HEK293 (cell line): ENCODE measurements around the gene RASA1.

ENCODE experiments used
- GLIS2 ChIP-seq: fragments of 450-650 bp; formaldehyde crosslinking; IDR thresholded peaks from 2 replicates; pipeline ENCODE4 v1.5.1; 2016; ENCODE audit warnings: missing biosample characterization, missing genetic modification characterization
- HOXA7 ChIP-seq: sonication (generic); formaldehyde crosslinking; IDR thresholded peaks from 2 replicates; pipeline ENCODE4 v1.8.1; 2022; ENCODE audit warnings: missing genetic modification reagents, borderline replicate concordance
- IKZF3 ChIP-seq: fragments of 450-650 bp; IDR thresholded peaks from 2 replicates; pipeline ENCODE4 v1.5.0; 2018; ENCODE audit warnings: missing biosample characterization, mild to moderate bottlenecking, missing genetic modification characterization, moderate library complexity
- KLF8 ChIP-seq: fragments of 450-650 bp; formaldehyde crosslinking; IDR thresholded peaks from 2 replicates; pipeline ENCODE4 v1.5.1; 2016; ENCODE audit warnings: missing biosample characterization, missing genetic modification characterization
- MEIS1 ChIP-seq: sonication (generic); formaldehyde crosslinking; IDR thresholded peaks from 2 replicates; pipeline ENCODE4 v1.8.1; 2022; ENCODE audit warnings: missing genetic modification reagents, mild to moderate bottlenecking, borderline replicate concordance
- OSR2 ChIP-seq: fragments of 450-650 bp; formaldehyde crosslinking; IDR thresholded peaks from 2 replicates; pipeline ENCODE4 v1.5.1; 2016; ENCODE audit warnings: missing biosample characterization, missing genetic modification characterization
- RBAK ChIP-seq: fragments of 450-650 bp; formaldehyde crosslinking; IDR thresholded peaks from 2 replicates; pipeline ENCODE4 v1.5.1; 2016; ENCODE audit warnings: missing biosample characterization, missing genetic modification characterization
- SP7 ChIP-seq: fragments of 450-650 bp; formaldehyde crosslinking; IDR thresholded peaks from 2 replicates; pipeline ENCODE4 v1.5.1; 2016; ENCODE audit warnings: missing biosample characterization, missing genetic modification characterization
- ZBTB17 ChIP-seq: fragments of 450-650 bp; formaldehyde crosslinking; IDR thresholded peaks from 2 replicates; pipeline ENCODE4 v1.5.1; 2016; ENCODE audit warnings: missing biosample characterization, missing genetic modification characterization
- ZBTB21 ChIP-seq: fragments of 450-650 bp; formaldehyde crosslinking; IDR thresholded peaks from 2 replicates; pipeline ENCODE4 v1.5.1; 2017; ENCODE audit warnings: missing biosample characterization, missing genetic modification characterization
- ZBTB8A ChIP-seq: fragments of 450-650 bp; formaldehyde crosslinking; IDR thresholded peaks from 2 replicates; pipeline ENCODE4 v1.5.1; 2016; ENCODE audit warnings: missing biosample characterization, missing genetic modification characterization
- ZFP37 ChIP-seq: fragments of 450-650 bp; formaldehyde crosslinking; IDR thresholded peaks from 2 replicates; pipeline ENCODE4 v1.5.1; 2016; ENCODE audit warnings: missing biosample characterization, missing genetic modification characterization
- ZFP41 ChIP-seq: fragments of 450-650 bp; formaldehyde crosslinking; IDR thresholded peaks from 2 replicates; pipeline ENCODE4 v1.5.1; 2016; ENCODE audit warnings: missing biosample characterization, missing genetic modification characterization, borderline replicate concordance
- ZNF146 ChIP-seq: fragments of 450-650 bp; formaldehyde crosslinking; IDR thresholded peaks from 2 replicates; pipeline ENCODE4 v1.5.1; 2016; ENCODE audit warnings: missing biosample characterization, missing genetic modification characterization
- ZNF155 ChIP-seq: fragments of 450-650 bp; formaldehyde crosslinking; IDR thresholded peaks from 2 replicates; pipeline ENCODE4 v1.5.1; 2016; ENCODE audit warnings: missing biosample characterization, missing genetic modification characterization
- ZNF16 ChIP-seq: fragments of 450-650 bp; formaldehyde crosslinking; IDR thresholded peaks from 2 replicates; pipeline ENCODE4 v1.5.1; 2016; ENCODE audit warnings: low read depth, missing biosample characterization, missing genetic modification characterization
- ZNF266 ChIP-seq: fragments of 450-650 bp; formaldehyde crosslinking; IDR thresholded peaks from 2 replicates; pipeline ENCODE4 v1.5.1; 2016; ENCODE audit warnings: missing biosample characterization, missing genetic modification characterization, low read depth
- ZNF292 ChIP-seq: fragments of 450-650 bp; formaldehyde crosslinking; IDR thresholded peaks from 2 replicates; pipeline ENCODE4 v1.5.1; 2016; ENCODE audit warnings: low read depth, missing biosample characterization, missing genetic modification characterization, borderline replicate concordance
- ZNF324 ChIP-seq: fragments of 450-650 bp; formaldehyde crosslinking; IDR thresholded peaks from 2 replicates; pipeline ENCODE4 v1.5.1; 2016; ENCODE audit warnings: missing biosample characterization, missing genetic modification characterization
- ZNF335 ChIP-seq: fragments of 450-650 bp; formaldehyde crosslinking; conservative IDR thresholded peaks from 2 replicates; pipeline ENCODE4 v1.5.1; 2016; ENCODE audit warnings: missing biosample characterization, missing genetic modification characterization
- ZNF354C ChIP-seq: fragments of 450-650 bp; formaldehyde crosslinking; IDR thresholded peaks from 2 replicates; pipeline ENCODE4 v1.5.1; 2016; ENCODE audit warnings: missing biosample characterization, missing genetic modification characterization, low read depth, borderline replicate concordance
- ZNF37A ChIP-seq: fragments of 450-650 bp; IDR thresholded peaks from 2 replicates; pipeline ENCODE4 v1.5.1; 2018; ENCODE audit warnings: missing biosample characterization, missing genetic modification characterization
- ZNF660 ChIP-seq: fragments of 450-650 bp; IDR thresholded peaks from 2 replicates; pipeline ENCODE4 v1.5.1; 2018; ENCODE audit warnings: missing biosample characterization, mild to moderate bottlenecking, missing genetic modification characterization
- ZNF768 ChIP-seq: fragments of 450-650 bp; formaldehyde crosslinking; IDR thresholded peaks from 2 replicates; pipeline ENCODE4 v1.5.1; 2018; ENCODE audit warnings: missing biosample characterization, mild to moderate bottlenecking, missing genetic modification characterization
- ZNF776 ChIP-seq: fragments of 450-650 bp; formaldehyde crosslinking; IDR thresholded peaks from 2 replicates; pipeline ENCODE4 v1.5.0; 2017; ENCODE audit warnings: missing biosample characterization, missing genetic modification characterization, borderline replicate concordance
- ZNF830 ChIP-seq: fragments of 450-650 bp; IDR thresholded peaks from 2 replicates; pipeline ENCODE4 v1.5.0; 2018; ENCODE audit warnings: missing biosample characterization, missing genetic modification characterization, low read depth, mild to moderate bottlenecking, moderate library complexity
- TF ChIP-seq, protein P1 (sequence below): fragments of 450-650 bp; formaldehyde crosslinking; IDR thresholded peaks from 2 replicates; pipeline ENCODE4 v1.5.1; 2016; ENCODE audit warnings: missing biosample characterization, missing genetic modification characterization
- TF ChIP-seq, protein P2 (sequence below): fragments of 450-650 bp; formaldehyde crosslinking; IDR thresholded peaks from 2 replicates; pipeline ENCODE4 v1.5.0; 2017; ENCODE audit warnings: missing biosample characterization, missing genetic modification characterization, borderline replicate concordance
- TF ChIP-seq, protein P3 (sequence below): sonication (generic); formaldehyde crosslinking; IDR thresholded peaks from 2 replicates; pipeline ENCODE4 v1.8.1; 2022; ENCODE audit warnings: mild to moderate bottlenecking, moderate library complexity, missing genetic modification reagents
- TF ChIP-seq, protein P4 (sequence below): fragments of 450-650 bp; IDR thresholded peaks from 2 replicates; pipeline ENCODE4 v1.5.1; 2018; ENCODE audit warnings: missing biosample characterization, mild to moderate bottlenecking, missing genetic modification characterization
- TF ChIP-seq, protein P5 (sequence below): fragments of 450-650 bp; formaldehyde crosslinking; IDR thresholded peaks from 2 replicates; pipeline ENCODE4 v1.5.1; 2016; ENCODE audit warnings: missing biosample characterization, missing genetic modification characterization

Gene RASA1

DNA sequence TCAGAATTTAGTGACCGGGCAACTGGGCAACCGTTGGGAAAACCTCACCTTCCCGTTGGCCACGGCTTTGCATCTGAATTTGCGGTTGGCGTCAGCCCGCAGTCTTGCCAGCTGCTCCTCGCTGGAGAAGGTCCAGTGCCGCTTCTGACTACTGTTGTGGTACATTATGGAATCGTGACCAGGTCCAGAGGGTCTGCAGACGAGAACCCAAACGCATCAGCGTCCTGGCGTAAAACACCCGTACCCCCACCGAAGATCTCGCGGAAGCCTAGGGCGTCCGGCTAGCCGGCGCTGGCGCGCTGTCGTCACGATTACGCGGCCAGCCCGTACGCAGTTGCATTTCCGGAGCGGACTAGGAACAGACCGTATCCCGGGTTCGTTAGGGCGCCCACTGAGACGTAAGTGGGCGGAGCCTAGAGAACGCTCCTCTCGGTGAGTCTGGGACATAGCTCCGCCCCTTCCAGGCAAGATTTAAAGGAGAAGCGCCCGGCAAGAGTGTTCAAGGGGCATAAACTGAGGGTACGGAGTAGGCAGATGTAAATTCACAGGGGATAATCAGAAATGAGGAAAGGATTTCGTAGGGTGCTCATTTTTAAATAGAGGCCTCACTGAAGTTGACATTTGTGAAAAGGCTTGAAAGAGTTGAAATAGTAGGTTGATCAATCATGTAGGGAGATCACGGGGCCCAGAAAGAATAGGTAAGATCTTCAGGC, 145.1 kb downstream of the RASA1 start, which contains the start of gene CCNH (continued):
- TF ChIP-seq, protein P1, sequence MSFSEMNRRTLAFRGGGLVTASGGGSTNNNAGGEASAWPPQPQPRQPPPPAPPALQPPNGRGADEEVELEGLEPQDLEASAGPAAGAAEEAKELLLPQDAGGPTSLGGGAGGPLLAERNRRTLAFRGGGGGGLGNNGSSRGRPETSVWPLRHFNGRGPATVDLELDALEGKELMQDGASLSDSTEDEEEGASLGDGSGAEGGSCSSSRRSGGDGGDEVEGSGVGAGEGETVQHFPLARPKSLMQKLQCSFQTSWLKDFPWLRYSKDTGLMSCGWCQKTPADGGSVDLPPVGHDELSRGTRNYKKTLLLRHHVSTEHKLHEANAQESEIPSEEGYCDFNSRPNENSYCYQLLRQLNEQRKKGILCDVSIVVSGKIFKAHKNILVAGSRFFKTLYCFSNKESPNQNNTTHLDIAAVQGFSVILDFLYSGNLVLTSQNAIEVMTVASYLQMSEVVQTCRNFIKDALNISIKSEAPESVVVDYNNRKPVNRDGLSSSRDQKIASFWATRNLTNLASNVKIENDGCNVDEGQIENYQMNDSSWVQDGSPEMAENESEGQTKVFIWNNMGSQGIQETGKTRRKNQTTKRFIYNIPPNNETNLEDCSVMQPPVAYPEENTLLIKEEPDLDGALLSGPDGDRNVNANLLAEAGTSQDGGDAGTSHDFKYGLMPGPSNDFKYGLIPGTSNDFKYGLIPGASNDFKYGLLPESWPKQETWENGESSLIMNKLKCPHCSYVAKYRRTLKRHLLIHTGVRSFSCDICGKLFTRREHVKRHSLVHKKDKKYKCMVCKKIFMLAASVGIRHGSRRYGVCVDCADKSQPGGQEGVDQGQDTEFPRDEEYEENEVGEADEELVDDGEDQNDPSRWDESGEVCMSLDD = 0 out of 2 replicates have a peak, but pooled peaks have one; percentile 28
- TF ChIP-seq GLIS2 (tag by site-specific recombination) (peak; percentile 57), ZBTB17 (peak; percentile 61), ZNF354C (no peak), RBAK (tag by site-specific recombination) (no peak), ZNF660 (tag by site-specific recombination) (0 out of 2 replicates have a peak, but pooled peaks have one; percentile 25), ZNF292 (tag by site-specific recombination) (no peak), SP7 (tag by site-specific recombination) (peak; percentile 55; the same call in 1 of the 2 replicates), IKZF3 (tag by site-specific recombination) (no peak), ZNF335 (tag by site-specific recombination) (peak; percentile 77), ZFP37 (tag by site-specific recombination) (no peak), ZNF16 (no peak), OSR2 (no peak), ZNF324 (tag by site-specific recombination) (0 out of 2 replicates have a peak, but pooled peaks have one; percentile 24), ZNF155 (tag by site-specific recombination) (no peak), MEIS1 (no peak), ZNF768 (tag by site-specific recombination) (no peak), ZBTB8A (tag by site-specific recombination) (peak; percentile 59), ZNF830 (no peak), ZNF776 (tag by site-specific recombination) (no peak), HOXA7 (no peak), ZNF146 (tag by site-specific recombination) (no peak), ZNF266 (no peak), KLF8 (tag by site-specific recombination) (no peak), ZBTB21 (tag by site-specific recombination) (peak; percentile 95), ZFP41 (tag by site-specific recombination) (no peak), ZNF37A (tag by site-specific recombination) (no peak)
- TF ChIP-seq, protein P2, sequence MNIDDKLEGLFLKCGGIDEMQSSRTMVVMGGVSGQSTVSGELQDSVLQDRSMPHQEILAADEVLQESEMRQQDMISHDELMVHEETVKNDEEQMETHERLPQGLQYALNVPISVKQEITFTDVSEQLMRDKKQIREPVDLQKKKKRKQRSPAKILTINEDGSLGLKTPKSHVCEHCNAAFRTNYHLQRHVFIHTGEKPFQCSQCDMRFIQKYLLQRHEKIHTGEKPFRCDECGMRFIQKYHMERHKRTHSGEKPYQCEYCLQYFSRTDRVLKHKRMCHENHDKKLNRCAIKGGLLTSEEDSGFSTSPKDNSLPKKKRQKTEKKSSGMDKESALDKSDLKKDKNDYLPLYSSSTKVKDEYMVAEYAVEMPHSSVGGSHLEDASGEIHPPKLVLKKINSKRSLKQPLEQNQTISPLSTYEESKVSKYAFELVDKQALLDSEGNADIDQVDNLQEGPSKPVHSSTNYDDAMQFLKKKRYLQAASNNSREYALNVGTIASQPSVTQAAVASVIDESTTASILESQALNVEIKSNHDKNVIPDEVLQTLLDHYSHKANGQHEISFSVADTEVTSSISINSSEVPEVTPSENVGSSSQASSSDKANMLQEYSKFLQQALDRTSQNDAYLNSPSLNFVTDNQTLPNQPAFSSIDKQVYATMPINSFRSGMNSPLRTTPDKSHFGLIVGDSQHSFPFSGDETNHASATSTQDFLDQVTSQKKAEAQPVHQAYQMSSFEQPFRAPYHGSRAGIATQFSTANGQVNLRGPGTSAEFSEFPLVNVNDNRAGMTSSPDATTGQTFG = no peak
- TF ChIP-seq, protein P3, sequence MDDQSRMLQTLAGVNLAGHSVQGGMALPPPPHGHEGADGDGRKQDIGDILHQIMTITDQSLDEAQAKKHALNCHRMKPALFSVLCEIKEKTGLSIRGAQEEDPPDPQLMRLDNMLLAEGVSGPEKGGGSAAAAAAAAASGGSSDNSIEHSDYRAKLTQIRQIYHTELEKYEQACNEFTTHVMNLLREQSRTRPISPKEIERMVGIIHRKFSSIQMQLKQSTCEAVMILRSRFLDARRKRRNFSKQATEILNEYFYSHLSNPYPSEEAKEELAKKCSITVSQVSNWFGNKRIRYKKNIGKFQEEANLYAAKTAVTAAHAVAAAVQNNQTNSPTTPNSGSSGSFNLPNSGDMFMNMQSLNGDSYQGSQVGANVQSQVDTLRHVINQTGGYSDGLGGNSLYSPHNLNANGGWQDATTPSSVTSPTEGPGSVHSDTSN = peak; percentile 75; the same call in 1 of the 2 replicates
- TF ChIP-seq, protein P4, sequence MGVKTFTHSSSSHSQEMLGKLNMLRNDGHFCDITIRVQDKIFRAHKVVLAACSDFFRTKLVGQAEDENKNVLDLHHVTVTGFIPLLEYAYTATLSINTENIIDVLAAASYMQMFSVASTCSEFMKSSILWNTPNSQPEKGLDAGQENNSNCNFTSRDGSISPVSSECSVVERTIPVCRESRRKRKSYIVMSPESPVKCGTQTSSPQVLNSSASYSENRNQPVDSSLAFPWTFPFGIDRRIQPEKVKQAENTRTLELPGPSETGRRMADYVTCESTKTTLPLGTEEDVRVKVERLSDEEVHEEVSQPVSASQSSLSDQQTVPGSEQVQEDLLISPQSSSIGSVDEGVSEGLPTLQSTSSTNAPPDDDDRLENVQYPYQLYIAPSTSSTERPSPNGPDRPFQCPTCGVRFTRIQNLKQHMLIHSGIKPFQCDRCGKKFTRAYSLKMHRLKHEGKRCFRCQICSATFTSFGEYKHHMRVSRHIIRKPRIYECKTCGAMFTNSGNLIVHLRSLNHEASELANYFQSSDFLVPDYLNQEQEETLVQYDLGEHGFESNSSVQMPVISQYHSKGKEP (tag by site-specific recombination) = peak; percentile 87
- TF ChIP-seq, protein P5, sequence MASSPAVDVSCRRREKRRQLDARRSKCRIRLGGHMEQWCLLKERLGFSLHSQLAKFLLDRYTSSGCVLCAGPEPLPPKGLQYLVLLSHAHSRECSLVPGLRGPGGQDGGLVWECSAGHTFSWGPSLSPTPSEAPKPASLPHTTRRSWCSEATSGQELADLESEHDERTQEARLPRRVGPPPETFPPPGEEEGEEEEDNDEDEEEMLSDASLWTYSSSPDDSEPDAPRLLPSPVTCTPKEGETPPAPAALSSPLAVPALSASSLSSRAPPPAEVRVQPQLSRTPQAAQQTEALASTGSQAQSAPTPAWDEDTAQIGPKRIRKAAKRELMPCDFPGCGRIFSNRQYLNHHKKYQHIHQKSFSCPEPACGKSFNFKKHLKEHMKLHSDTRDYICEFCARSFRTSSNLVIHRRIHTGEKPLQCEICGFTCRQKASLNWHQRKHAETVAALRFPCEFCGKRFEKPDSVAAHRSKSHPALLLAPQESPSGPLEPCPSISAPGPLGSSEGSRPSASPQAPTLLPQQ (tag by site-specific recombination) = peak; percentile 70
